ENCODE measurements around the gene MACROH2A2.
"Not testable (repeated sequence)": the region's sequence is repeated elsewhere in the genome, so short reads cannot be mapped to it uniquely, and the experiment has no call there.

MACROH2A2 gene

DNA sequence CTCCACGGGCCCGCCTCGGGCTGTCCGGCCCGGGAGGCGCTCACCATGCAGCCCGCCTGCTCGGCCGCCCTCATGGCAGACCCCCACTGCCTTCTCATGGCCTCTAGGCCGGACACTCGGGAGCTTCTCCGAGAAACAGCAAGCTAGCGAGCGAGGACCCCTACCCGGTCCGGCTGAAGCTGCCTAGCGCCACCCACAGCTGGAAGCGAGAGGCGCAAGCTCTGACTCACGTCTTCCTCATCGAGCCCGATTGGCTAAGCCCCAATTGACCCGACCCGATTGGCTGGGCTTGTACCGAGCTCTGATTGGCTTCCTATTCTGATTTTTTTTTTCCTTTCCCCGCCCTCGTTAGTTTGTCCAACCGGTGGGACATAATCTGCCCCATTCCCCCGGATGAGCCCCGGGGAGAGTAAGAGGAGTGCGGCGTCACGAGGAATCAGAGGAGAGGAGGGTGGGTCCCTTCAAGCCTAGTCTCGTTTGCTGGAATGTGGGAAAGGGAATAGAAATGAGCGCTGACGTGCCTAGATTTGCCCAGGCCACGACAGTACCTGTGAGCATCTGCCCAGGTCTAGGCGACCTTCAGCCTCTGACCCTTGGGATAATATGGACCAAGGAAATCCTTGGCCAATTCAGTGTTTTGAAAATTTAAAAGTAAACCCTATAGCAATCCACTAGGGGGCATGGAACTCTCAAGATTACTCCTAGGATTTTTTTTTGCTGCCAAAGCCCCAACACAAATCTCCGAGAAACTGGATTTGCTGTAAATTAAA is 94.0 kb downstream of the MACROH2A2 start, which contains the start of gene TYSND1:
Gene TYSND1, minus strand, starts transcription at position 212 of the 770 bp plus-strand sequence. Its CDS starts 114 bp downstream, at position 98.
- in situ Hi-C loops (cut with HindIII; ENCODE audit: low sequenced_read_pairs): no loop called here

DNA sequence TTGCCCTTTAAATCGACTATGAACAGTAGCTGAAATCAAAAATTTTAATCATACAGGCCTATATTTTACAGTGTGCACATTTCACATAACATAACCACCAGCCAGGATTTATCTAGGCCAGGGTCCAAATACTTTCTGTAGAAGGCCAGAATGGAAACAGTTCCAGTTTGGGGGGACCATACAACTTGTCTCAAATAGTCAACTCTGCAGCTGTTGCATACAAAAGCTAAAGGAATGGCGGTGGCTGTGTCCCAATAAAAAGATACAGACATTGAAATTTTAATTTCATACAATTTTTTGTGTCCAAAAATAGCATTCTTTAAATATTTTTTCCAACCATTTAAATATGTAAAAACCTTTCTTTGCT is 94.6 kb downstream of the MACROH2A2 start:
- in situ Hi-C loops (cut with HindIII; ENCODE audit: low sequenced_read_pairs): no loop called here

- in situ Hi-C loops (cut with HindIII; ENCODE audit: low sequenced_read_pairs): no loop called here
These were observed 95.9 kb downstream of the MACROH2A2 start for GRCh38 chr10:70148516-70148915.

DNA sequence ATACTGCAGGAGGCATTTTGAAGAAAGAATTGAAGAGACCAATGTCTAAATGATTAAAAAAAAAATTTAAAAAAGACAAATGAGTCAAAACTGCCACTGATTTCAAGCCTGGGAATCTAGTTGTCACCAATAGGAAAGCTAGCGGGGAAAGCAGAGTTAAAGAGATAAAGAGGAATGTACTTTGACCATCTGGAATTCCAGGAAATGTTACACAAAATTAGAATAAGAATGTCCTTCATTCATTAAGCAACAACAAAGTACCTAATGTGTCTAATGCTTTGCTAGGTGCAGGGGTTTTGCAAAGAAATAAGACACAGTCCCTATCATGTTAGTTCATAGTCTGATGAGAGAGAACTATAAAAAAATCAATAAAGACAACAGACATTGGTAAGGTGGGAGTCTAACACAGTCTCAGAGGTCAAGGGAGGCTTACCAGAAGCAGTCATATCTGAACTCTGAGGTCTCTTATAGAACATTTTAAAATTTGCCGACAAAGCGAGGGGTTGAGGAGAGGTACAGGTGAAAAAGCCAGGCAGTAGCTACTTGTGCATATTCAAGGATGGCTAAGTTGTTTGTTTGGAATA is 102.7 kb downstream of the MACROH2A2 start:
- in situ Hi-C loops (cut with HindIII; ENCODE audit: low sequenced_read_pairs): no loop called here

DNA sequence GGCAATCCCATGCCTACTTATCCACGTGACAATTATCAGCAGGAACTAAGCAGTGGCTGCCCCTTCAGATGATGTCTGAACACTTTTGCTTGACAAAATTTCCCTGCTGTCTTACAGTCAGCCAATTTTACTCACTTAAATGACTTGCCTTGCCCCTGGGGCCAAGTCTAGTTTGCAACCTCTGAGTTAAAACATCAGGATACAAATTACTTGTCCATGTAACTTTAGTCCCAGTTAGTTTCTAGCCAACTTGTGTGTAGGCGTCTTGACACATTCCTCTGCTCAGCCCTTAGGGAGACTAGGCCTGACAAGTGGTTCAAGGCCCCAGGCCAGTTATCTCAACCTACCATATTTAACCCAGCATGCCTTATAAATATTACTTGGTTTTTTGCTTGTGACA is 105.5 kb downstream of the MACROH2A2 start:
- in situ Hi-C loops (cut with HindIII; ENCODE audit: low sequenced_read_pairs): no loop called here

DNA sequence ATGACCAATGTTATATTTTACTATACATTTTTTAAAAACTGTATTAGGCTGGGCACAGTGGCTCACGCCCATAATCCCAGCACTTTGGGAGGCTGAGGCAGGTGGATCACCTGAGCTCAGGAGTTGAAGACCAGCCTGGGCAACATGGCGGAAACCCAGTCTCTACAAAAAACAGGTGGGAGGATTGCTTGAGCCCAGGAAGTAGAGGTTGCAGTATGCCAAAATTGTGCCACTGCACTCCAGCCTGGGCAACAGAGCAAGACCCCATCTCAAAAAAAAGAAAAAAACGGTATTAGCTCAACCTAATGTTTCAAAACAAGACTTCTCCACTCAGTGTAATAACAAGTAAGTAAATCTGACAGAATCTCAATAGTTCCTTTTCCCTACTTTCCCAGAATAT is 106.7 kb downstream of the MACROH2A2 start:
- in situ Hi-C loops (cut with HindIII; ENCODE audit: low sequenced_read_pairs): not testable (repeated sequence)

DNA sequence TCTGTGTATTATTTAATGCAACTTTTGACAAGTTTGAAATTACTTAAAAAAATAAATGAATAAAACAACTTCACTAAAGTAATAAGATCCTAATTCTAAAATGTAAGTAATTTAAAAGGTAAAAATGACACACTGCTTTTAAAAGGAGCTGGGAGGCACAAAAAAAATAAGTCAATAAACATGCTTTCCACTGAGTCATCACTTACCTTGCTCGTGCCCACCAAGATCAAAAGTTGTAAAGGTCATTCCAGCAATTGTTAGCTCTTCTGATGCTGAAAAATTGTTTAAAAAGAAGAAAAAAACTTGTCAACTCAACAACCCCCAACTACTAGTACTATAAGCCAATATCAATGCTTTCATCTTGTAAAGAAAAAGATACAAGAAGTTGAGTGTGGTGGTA is 108.2 kb downstream of the MACROH2A2 start:
- in situ Hi-C loops (cut with HindIII; ENCODE audit: low sequenced_read_pairs): no loop called here
